ENCODE data around the gene EREG.

- TF ChIP-seq TAF1 (conservative IDR thresholded peaks at IDR 0.05) = no peak
- TF ChIP-seq CTCF (IDR thresholded peaks at IDR 0.05; ENCODE audit: low read depth, low read length, missing input control) = no peak
Measured at GRCh38 chr4:74374128-74374527, 9.2 kb downstream of the EREG start.
